GM04504 (cell line): ENCODE data around the gene PRDM2.
A peak's percentile ranks its signal among the peaks of the same experiment; 100 is the strongest.

ENCODE experiments used
- DNase-seq: peaks from one replicate; pipeline ENCODE4 v3.0.0-alpha.2; 2012; ENCODE audit warnings: low read depth

The PRDM2 gene

GRCh38 chr1:13732971-13733667, 33.1 kb downstream of the PRDM2 start:
- DNase-seq = no peak

GRCh38 chr1:13733711-13734110, 33.7 kb downstream of the PRDM2 start:
- DNase-seq = no peak

GRCh38 chr1:13735168-13735930, 35.4 kb downstream of the PRDM2 start:
- no peak for DNase-seq

DNA sequence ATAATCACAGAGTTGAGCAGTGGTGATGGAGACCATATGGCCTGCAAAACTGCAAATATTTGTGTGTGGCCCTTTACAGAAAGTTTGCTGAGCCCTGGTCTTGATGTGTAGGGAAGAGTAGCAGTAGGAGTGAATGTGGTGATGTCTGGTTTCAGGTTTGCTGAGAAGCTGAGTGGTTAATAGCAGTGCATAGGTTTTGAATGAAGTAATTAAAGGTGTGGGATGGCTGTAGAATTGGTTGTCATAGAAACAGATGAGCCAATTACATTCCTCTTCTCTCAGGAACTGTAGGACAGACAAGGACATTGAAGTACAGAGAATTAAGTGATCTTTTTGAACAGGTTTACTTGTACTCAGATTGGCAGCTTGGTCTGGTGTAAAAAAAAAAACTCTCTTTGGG, 37.4 kb downstream of the PRDM2 start:
- no peak for DNase-seq

- DNase-seq = no peak
These were observed 46.4 kb downstream of the PRDM2 start for GRCh38 chr1:13746342-13746741.

GRCh38 chr1:13748610-13749505, 48.9 kb downstream of the PRDM2 start:
- DNase-seq = peak; percentile 90

GRCh38 chr1:13749543-13750341, 49.8 kb downstream of the PRDM2 start:
- DNase-seq = no peak

- DNase-seq = no peak
These were observed 51.5 kb downstream of the PRDM2 start for GRCh38 chr1:13751458-13751871.

GRCh38 chr1:13751985-13752384, 52.0 kb downstream of the PRDM2 start:
- no peak for DNase-seq

- DNase-seq = no peak
These were observed 52.9 kb downstream of the PRDM2 start for GRCh38 chr1:13752852-13753251.

GRCh38 chr1:13753636-13754402, 53.8 kb downstream of the PRDM2 start:
- DNase-seq = no peak

- DNase-seq = no peak
These were observed 54.6 kb downstream of the PRDM2 start for GRCh38 chr1:13754510-13755103.

DNA sequence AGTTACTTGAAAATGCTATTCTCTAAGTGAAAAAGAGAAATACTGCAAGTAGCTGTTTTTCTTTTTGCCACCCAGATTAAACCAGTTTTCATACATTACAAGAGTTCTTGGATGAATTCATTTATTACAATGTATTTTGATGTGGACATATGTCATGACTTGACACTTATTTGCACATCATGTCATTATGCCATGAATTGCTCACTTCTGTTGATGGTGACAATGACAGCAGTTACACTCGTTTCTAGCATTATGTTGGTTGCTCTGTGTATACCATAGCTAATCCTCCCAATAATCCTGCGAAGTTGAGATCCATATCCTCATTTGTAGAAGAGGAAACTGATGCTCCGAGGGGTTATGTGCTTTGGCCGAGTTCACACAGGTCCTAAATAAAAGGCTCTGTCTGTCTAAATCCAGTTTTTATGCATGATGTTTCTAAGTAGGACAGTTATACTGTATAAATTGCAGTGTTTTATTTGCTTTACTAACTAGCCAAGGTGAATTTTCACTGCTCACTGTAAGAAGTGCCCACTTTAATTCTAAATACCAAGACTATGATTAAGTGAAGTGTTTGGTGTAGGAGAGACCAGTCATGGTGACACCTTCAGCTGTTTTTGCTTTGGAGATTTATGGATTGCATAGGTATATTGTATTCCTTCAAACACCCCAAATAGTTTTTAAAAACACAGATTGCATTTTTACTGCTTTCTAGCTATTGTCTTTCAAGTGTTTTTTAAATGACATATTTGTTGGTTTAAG, 56.7 kb downstream of the PRDM2 start:
- DNase-seq = no peak

GRCh38 chr1:13757693-13758092, 57.7 kb downstream of the PRDM2 start:
- DNase-seq = no peak

- no peak for DNase-seq
These were observed 59.1 kb downstream of the PRDM2 start for GRCh38 chr1:13759072-13759471.

- no peak for DNase-seq
These were observed 60.4 kb downstream of the PRDM2 start for GRCh38 chr1:13760340-13760739.

DNA sequence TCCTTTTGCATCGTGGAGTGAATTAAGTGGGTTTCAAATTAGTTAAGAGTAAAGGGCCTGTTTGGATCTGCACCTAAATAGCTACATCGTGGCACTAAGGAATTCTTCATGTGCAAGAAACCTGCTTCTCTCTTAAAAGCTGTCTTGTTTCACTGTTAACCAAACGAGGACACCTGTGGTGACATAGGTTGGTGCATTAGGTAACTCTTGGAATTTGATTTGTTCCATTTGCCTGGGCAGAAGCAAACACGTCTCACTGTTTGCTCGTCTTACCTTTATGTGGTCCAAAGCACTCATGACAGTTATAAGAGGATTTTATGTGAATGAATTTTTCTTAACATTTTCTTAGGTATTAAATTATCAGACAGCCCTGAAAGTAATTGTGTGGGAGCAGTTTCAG, 60.9 kb downstream of the PRDM2 start:
- DNase-seq = no peak

DNA sequence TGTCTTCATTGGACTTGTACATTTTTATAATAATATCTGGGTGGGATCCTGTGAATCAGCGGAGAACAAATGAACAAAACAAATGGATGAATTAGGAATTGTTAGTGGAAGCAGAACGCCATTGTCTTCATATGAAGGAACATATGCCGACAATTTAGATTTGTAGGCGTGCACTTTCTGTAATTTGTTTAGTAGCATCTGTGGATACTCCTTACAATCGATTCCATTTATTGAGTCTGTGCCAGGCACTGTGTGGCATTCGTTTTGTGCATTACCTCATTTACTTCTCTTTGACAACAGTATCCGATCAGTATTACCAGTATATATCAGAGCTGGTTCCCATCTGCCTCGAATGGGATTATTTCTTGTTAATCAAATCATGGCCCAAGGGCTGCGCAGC, 61.9 kb downstream of the PRDM2 start:
- no peak for DNase-seq

- DNase-seq = no peak
These were observed 62.7 kb downstream of the PRDM2 start for GRCh38 chr1:13762642-13763041.

- DNase-seq = no peak
These were observed 63.2 kb downstream of the PRDM2 start for GRCh38 chr1:13763222-13763621.
